ENCODE data around the gene TMTC2.

The TMTC2 gene

GRCh38 chr12:82883394-82884355, 197.0 kb downstream of the TMTC2 start:
- no peak for DNase-seq (ENCODE audit: low read depth)

GRCh38 chr12:82886671-82887340, 200.1 kb downstream of the TMTC2 start:
- DNase-seq (ENCODE audit: low read depth): peak; percentile 52

GRCh38 chr12:82893896-82894295, 207.2 kb downstream of the TMTC2 start:
- no peak for DNase-seq (ENCODE audit: low read depth)

- DNase-seq (ENCODE audit: low read depth): no peak
These were observed 209.6 kb downstream of the TMTC2 start for GRCh38 chr12:82896277-82896676.

GRCh38 chr12:82896979-82897378, 210.3 kb downstream of the TMTC2 start:
- peak; percentile 64 for DNase-seq (ENCODE audit: low read depth)

GRCh38 chr12:82898441-82898840, 211.7 kb downstream of the TMTC2 start:
- DNase-seq (ENCODE audit: low read depth): no peak

GRCh38 chr12:82904219-82904790, 217.6 kb downstream of the TMTC2 start:
- DNase-seq (ENCODE audit: low read depth): peak; percentile 87

GRCh38 chr12:82910246-82910893, 223.7 kb downstream of the TMTC2 start:
- no peak for DNase-seq (ENCODE audit: low read depth)

GRCh38 chr12:82912406-82912805, 225.7 kb downstream of the TMTC2 start:
- peak; percentile 95 for DNase-seq (ENCODE audit: low read depth)

GRCh38 chr12:82919388-82920054, 232.8 kb downstream of the TMTC2 start:
- no peak for DNase-seq (ENCODE audit: low read depth)

GRCh38 chr12:82923935-82924334, 237.2 kb downstream of the TMTC2 start:
- DNase-seq (ENCODE audit: low read depth): no peak

- DNase-seq (ENCODE audit: low read depth): no peak
These were observed 239.9 kb downstream of the TMTC2 start for GRCh38 chr12:82926630-82927029.

GRCh38 chr12:82930301-82930700, 243.6 kb downstream of the TMTC2 start:
- no peak for DNase-seq (ENCODE audit: low read depth)

- DNase-seq (ENCODE audit: low read depth): peak; percentile 35
These were observed 244.8 kb downstream of the TMTC2 start for GRCh38 chr12:82931349-82932116.

GRCh38 chr12:82937151-82937550, 250.4 kb downstream of the TMTC2 start:
- peak; percentile 28 for DNase-seq (ENCODE audit: low read depth)

GRCh38 chr12:82942521-82942920, 255.8 kb downstream of the TMTC2 start:
- DNase-seq (ENCODE audit: low read depth): peak; percentile 45

- peak; percentile 35 for DNase-seq (ENCODE audit: low read depth)
These were observed 256.3 kb downstream of the TMTC2 start for GRCh38 chr12:82942991-82943401.

- DNase-seq (ENCODE audit: low read depth): no peak
These were observed 261.8 kb downstream of the TMTC2 start for GRCh38 chr12:82948491-82948890.

GRCh38 chr12:82950356-82950755, 263.6 kb downstream of the TMTC2 start:
- no peak for DNase-seq (ENCODE audit: low read depth)

GRCh38 chr12:82952946-82953345, 266.2 kb downstream of the TMTC2 start:
- DNase-seq (ENCODE audit: low read depth): no peak

- no peak for DNase-seq (ENCODE audit: low read depth)
These were observed 266.7 kb downstream of the TMTC2 start for GRCh38 chr12:82953397-82953796.
